Heart right ventricle (tissue), 16 donors: ENCODE results near the gene SOHLH2. TPM values are rescaled to one million over a fixed set of nuclear protein-coding genes. Genes with fewer than 3 reads are reported as not detected.

Experiments used
- ATAC-seq, 8 donors: fragments of 200-7000 bp; cut with Tn5 transposase; one replicate each; pipeline ENCODE4 v1.9.1; 2020; ENCODE audit warnings: mild to moderate bottlenecking in 8 of 8, moderate library complexity in 8 of 8, moderate number of reproducible peaks in 1 of 8
- DNase-seq, 2 donors: peaks; one replicate each; pipeline ENCODE4 v3.0.0-alpha.2; 2020
- H3K27ac ChIP-seq, 10 donors: fragments of 200-600 bp; sonication (generic) in 2 of 10; one replicate each; pipeline versions ENCODE4 v1.5.0 to v1.8.0; 2020 to 2022; ENCODE audit warnings: mild to moderate bottlenecking in 3 of 10
- H3K27me3 ChIP-seq, 7 donors: fragments of 200-600 bp; one replicate each; pipeline ENCODE4 v1.8.0; 2021 to 2022; ENCODE audit warnings: mild to moderate bottlenecking in 2 of 7
- H3K36me3 ChIP-seq, 9 donors: fragments of 200-600 bp; sonication (generic) in 1 of 9; one replicate each; pipeline versions ENCODE4 v1.5.0 to v1.8.0; 2020 to 2022; ENCODE audit warnings: mild to moderate bottlenecking in 2 of 9
- H3K4me1 ChIP-seq, 9 donors: fragments of 200-600 bp; sonication (generic) in 1 of 9; one replicate each; pipeline versions ENCODE4 v1.5.0 to v1.8.0; 2020 to 2022; ENCODE audit warnings: mild to moderate bottlenecking in 4 of 9
- H3K4me3 ChIP-seq, 10 donors: fragments of 200-600 bp; sonication (generic) in 2 of 10; one replicate each; pipeline versions ENCODE4 v1.5.0 to v1.8.0; 2020 to 2022; ENCODE audit warnings: mild to moderate bottlenecking in 7 of 10, moderate library complexity in 2 of 10
- H3K9me3 ChIP-seq, 11 donors: fragments of 200-600 bp in 10 of 11; sonication (generic) in 2 of 11; one replicate each; pipeline versions ENCODE4 v1.5.0 to v1.8.0; 2013 to 2022; ENCODE audit warnings: mild to moderate bottlenecking in 2 of 11, control low read depth in 1 of 11, moderate library complexity in 1 of 11
- CTCF ChIP-seq, 9 donors: fragments of 200-600 bp; sonication (generic) in 2 of 9; IDR thresholded peaks; one replicate each; pipeline versions ENCODE4 v1.5.0 to v1.8.0; 2021 to 2022; ENCODE audit warnings: antibody characterized with exemption in 9 of 9, mild to moderate bottlenecking in 5 of 9, moderate library complexity in 1 of 9
- WGBS, 2 donors: extraction: QIAGEN DNeasy Blood & Tissue Kit; methylation state at CpG; one replicate each; pipeline ENCODE4 v1.1.7; 2013; ENCODE audit warnings: inconsistent platforms in 1 of 2; 5-methylcytosine and 5-hydroxymethylcytosine counted together
- intact Hi-C, 10 donors: fragments of 100-400 bp; cut with DNase I; formaldehyde crosslinking; loops; one replicate each; pipeline versions ENCODE4 v1.11.1 to v1.14.2; 2022
- long read RNA-seq, 3 donors: library from polyadenylated mRNA; unstranded; transcript quantifications; one replicate each; pipeline ENCODE4 v2.0.0, GENCODE V29; 2020 to 2021
- polyA plus RNA-seq, 2 donors: library from polyadenylated mRNA; stranded (reverse); fragments of 200-250 nt; gene quantifications; one replicate each; pipeline ENCODE4 v1.2.3, GENCODE V29; 2013
- total RNA-seq, 10 donors: library from RNA; stranded (reverse); fragmentation: NEBNext Ultra II Directional in 3 of 10; extraction: Animal tissue kit (Norgen Biotek cat#: 25700) in 3 of 10; gene quantifications; one replicate each; pipeline versions ENCODE4 v1.2.1 to v1.2.4, GENCODE V29; 2021 to 2023
- donor health status: Arrhythmogenic right ventricular cardiomyopathy.
- donor health status: ischemic (EF 13 %, LVEDD 7.1; RV severe dilation, severe dysfunction).
- donor health status: healthy with polysubstance abuse.
- donor health status: DM: no; HTN: yes; CAD: no.
- donor health status: DM: no; HTN: no; CAD: no.
- donor health status: ischemic (EF 25% LVEDD 6.9; RV normal size, moderate dysfunction).
- donor health status: ischemic (EF 25% LVEDD 5.7; RV mildly dilated, moderate dysfunction).
- donor health status: healthy.
- donor health status: DM: yes; HTN: yes; CAD: no.
- donor health status: Ischemic cardiomyopathy.
- donor health status: ischemic (EF 35%, LVEDD 5.7; RV mildly dilated, moderate dysfunction).
- donor health status: nonischemic (EF 11% LVEDD 7.7; RV severe dilation, severe dysfunction).
- donor health status: DM: yes; HTN: yes; CAD: no.
- donor health status: PGD.
- donor health status: ischemic (EF 29% LVEDD 5.4; RV normal size, mild dysfunction).
- donor health status: nonischemic (EF 23%, LVEDD 6.1; RV moderate dilation, normal function).

Gene SOHLH2
- total RNA-seq (1 to 10 TPM in 3 of 10 donors, under 1 TPM in 5, not detected in 2; 0.10 to 3.0 (median 0.79) TPM), polyA plus RNA-seq (1 to 10 TPM in 1 of 2 donors, under 1 TPM in 1; 0.25 to 1.0 TPM)
- long read RNA-seq, donor 1: 0 reads
- long read RNA-seq, donor 2: 0 reads
- long read RNA-seq, donor 3: 0 reads

- Histone ChIP-seq H3K4me1 (no peaks in the 10 kb centered on the region), H3K4me3 (no peak within 1 kb of the TSS), H3K27ac (no peak within 1 kb of the TSS), H3K36me3 (no peaks in the 10 kb centered on the region), H3K9me3 (peaks cover 0 to 8% (median 0%) of the 10 kb centered on the region in 11 donors), H3K27me3 (no peaks in the 10 kb centered on the region)
- WGBS, 2 donors: 94 to 95% methylated on average over 53 of the region's 53 CpGs
- ATAC-seq: no peak
- DNase-seq: no peak
- no peak for TF ChIP-seq CTCF (IDR thresholded peaks at IDR 0.05)
- intact Hi-C loops: loop anchor here in 1 of 10 donors (5.0 kb wide), 1 partner anchor 53 kb away; no protein-coding TSS in a partner anchor
Observed at GRCh38 chr13:36214163-36214921, at the start of gene SOHLH2. SOHLH2 (minus strand) TSS chr13:36214556; CDS start chr13:36214526, 30 bp downstream.

- intact Hi-C loops: no loop called here
- no peak for DNase-seq
- Histone ChIP-seq H3K36me3 (no peaks in the 10 kb centered on the region), H3K27me3 (no peaks in the 10 kb centered on the region), H3K4me3 (no peak overlapping the region), H3K9me3 (no peaks in the 10 kb centered on the region), H3K4me1 (no peaks in the 10 kb centered on the region), H3K27ac (no peak overlapping the region)
- TF ChIP-seq CTCF (IDR thresholded peaks at IDR 0.05): no peak
- ATAC-seq: peak in 1 of 8 donors; percentile 68
Observed at GRCh38 chr13:36261976-36262375, 47.6 kb upstream of the SOHLH2 start.

- no peaks in the 10 kb centered on the region for H3K4me1 ChIP-seq
- H3K27me3 ChIP-seq: no peaks in the 10 kb centered on the region
- H3K9me3 ChIP-seq: no peaks in the 10 kb centered on the region
- ATAC-seq: no peak
- H3K36me3 ChIP-seq: no peaks in the 10 kb centered on the region
- H3K27ac ChIP-seq: no peak overlapping the region
- no peak overlapping the region for H3K4me3 ChIP-seq
- intact Hi-C loops: no loop called here
- no peak for TF ChIP-seq CTCF (IDR thresholded peaks at IDR 0.05)
- 81 to 82% methylated on average over 3 of the region's 3 CpGs for WGBS, 2 donors
- DNase-seq: no peak
Observed at GRCh38 chr13:36261011-36261410, 46.7 kb upstream of the SOHLH2 start.

- H3K9me3 ChIP-seq: no peaks in the 10 kb centered on the region
- intact Hi-C loops: no loop called here
Observed at GRCh38 chr13:36259361-36260137, 45.2 kb upstream of the SOHLH2 start.

More at GRCh38 chr13:36259361-36260137, 45.2 kb upstream of the SOHLH2 start:
- H3K27me3 ChIP-seq: peaks cover 0 to 5% (median 0%) of the 10 kb centered on the region in 7 donors
- H3K36me3 ChIP-seq: no peaks in the 10 kb centered on the region
- no peak for TF ChIP-seq CTCF (IDR thresholded peaks at IDR 0.05)
- no peak overlapping the region for H3K4me3 ChIP-seq
- ATAC-seq: no peak
- WGBS, 2 donors: 89 to 90% methylated on average over 8 of the region's 8 CpGs
- H3K27ac ChIP-seq: no peak overlapping the region
- no peak for DNase-seq
- H3K4me1 ChIP-seq: no peaks in the 10 kb centered on the region
